Measurements from ENCODE around the gene TBX18. TPM values are rescaled to one million over a fixed set of nuclear protein-coding genes. Genes with fewer than 3 reads are reported as not detected.

TBX18 gene
- total RNA-seq, 4 donors from 2014 or later = 1.6 to 19.3 (median 9.5) TPM

- no peaks in the 10 kb centered on the region for H3K4me1 ChIP-seq
- no peak overlapping the region for H3K27ac ChIP-seq
- no peaks in the 10 kb centered on the region for H3K27me3 ChIP-seq
- 27 to 76% methylated on average over 4 of the region's 4 CpGs for WGBS, 2 donors (ENCODE audit: low coverage in 1 of 2)
- ATAC-seq = no peak
- TF ChIP-seq CTCF (IDR thresholded peaks at IDR 0.05) (no peak), EP300 (IDR thresholded peaks at IDR 0.05) (no peak), POLR2A (IDR thresholded peaks at IDR 0.05) (no peak), POLR2AphosphoS5 (IDR thresholded peaks at IDR 0.05) (no peak)
- no peaks in the 10 kb centered on the region for H3K36me3 ChIP-seq
- H3K9me3 ChIP-seq = no peaks in the 10 kb centered on the region
- H3K4me3 ChIP-seq = no peak overlapping the region
These were observed 99.0 kb downstream of the TBX18 start for GRCh38 chr6:84665401-84665800.

- H3K27ac ChIP-seq = no peak overlapping the region
- TF ChIP-seq POLR2AphosphoS5 (IDR thresholded peaks at IDR 0.05) = no peak
- TF ChIP-seq POLR2A (IDR thresholded peaks at IDR 0.05) = no peak
- no peak for TF ChIP-seq CTCF (IDR thresholded peaks at IDR 0.05)
- no peak for ATAC-seq
- no peaks in the 10 kb centered on the region for H3K36me3 ChIP-seq
- no peaks in the 10 kb centered on the region for H3K9me3 ChIP-seq
- H3K4me3 ChIP-seq = no peak overlapping the region
- H3K27me3 ChIP-seq = no peaks in the 10 kb centered on the region
- H3K4me1 ChIP-seq = no peaks in the 10 kb centered on the region
- 10 to 17% methylated on average over 2 of the region's 2 CpGs for whole genome bisulfite sequencing, 2 donors (ENCODE audit: low coverage in 1 of 2)
These were observed 100.5 kb downstream of the TBX18 start for GRCh38 chr6:84663866-84664265.

- no peak overlapping the region for H3K27ac ChIP-seq
- no peaks in the 10 kb centered on the region for H3K36me3 ChIP-seq
- no peaks in the 10 kb centered on the region for H3K9me3 ChIP-seq
- ATAC-seq = no peak
- 83 to 90% methylated on average over 2 of the region's 2 CpGs for WGBS, 2 donors (ENCODE audit: low coverage in 1 of 2)
- H3K4me1 ChIP-seq = no peaks in the 10 kb centered on the region
- no peaks in the 10 kb centered on the region for H3K27me3 ChIP-seq
- no peak overlapping the region for H3K4me3 ChIP-seq
- TF ChIP-seq POLR2AphosphoS5 (IDR thresholded peaks at IDR 0.05) (no peak), CTCF (IDR thresholded peaks at IDR 0.05) (no peak), POLR2A (IDR thresholded peaks at IDR 0.05) (no peak), EP300 (IDR thresholded peaks at IDR 0.05) (no peak)
These were observed 106.9 kb downstream of the TBX18 start for GRCh38 chr6:84657486-84657885.

GRCh38 chr6:84657025-84657424, 107.4 kb downstream of the TBX18 start:
- Histone ChIP-seq H3K4me3 (no peak overlapping the region), H3K27ac (no peak overlapping the region), H3K36me3 (no peaks in the 10 kb centered on the region), H3K9me3 (no peaks in the 10 kb centered on the region), H3K4me1 (no peaks in the 10 kb centered on the region), H3K27me3 (no peaks in the 10 kb centered on the region)
- WGBS, 2 donors (ENCODE audit: low coverage in 1 of 2) = 69 to 90% methylated on average over 1 to 2 of the region's 2 CpGs
- ATAC-seq = no peak
- TF ChIP-seq POLR2AphosphoS5 (IDR thresholded peaks at IDR 0.05) (no peak), POLR2A (IDR thresholded peaks at IDR 0.05) (no peak), EP300 (IDR thresholded peaks at IDR 0.05) (no peak), CTCF (IDR thresholded peaks at IDR 0.05) (no peak)

GRCh38 chr6:84653027-84653551, 111.3 kb downstream of the TBX18 start:
- ATAC-seq = no peak
- TF ChIP-seq POLR2A (IDR thresholded peaks at IDR 0.05) (no peak), EP300 (IDR thresholded peaks at IDR 0.05) (no peak), POLR2AphosphoS5 (IDR thresholded peaks at IDR 0.05) (no peak)
- 79 to 81% methylated on average over 2 to 3 of the region's 3 CpGs for WGBS, 2 donors (ENCODE audit: low coverage in 1 of 2)
- Histone ChIP-seq H3K27ac (no peak overlapping the region), H3K9me3 (no peaks in the 10 kb centered on the region), H3K36me3 (no peaks in the 10 kb centered on the region), H3K27me3 (no peaks in the 10 kb centered on the region), H3K4me3 (no peak overlapping the region), H3K4me1 (no peaks in the 10 kb centered on the region)

Data from gastroesophageal sphincter (tissue), 4 donors.